HG03108 (cell line): Measurements from ENCODE around the gene RHBDL1.

Experiments used
- ATAC-seq: cut with Tn5 transposase; IDR thresholded peaks from one replicate; pipeline ENCODE4 v1.9.1; 2021; ENCODE audit warnings: moderate library complexity; ENCODE audit not compliant: unreplicated experiment

RHBDL1 gene

GRCh38 chr16:716768-717325 lies 41.4 kb downstream of the RHBDL1 start:
- ATAC-seq, result no peak

- no peak for ATAC-seq
These were observed 42.2 kb downstream of the RHBDL1 start for GRCh38 chr16:717450-718245.

GRCh38 chr16:718389-718788 lies 42.9 kb downstream of the RHBDL1 start:
- ATAC-seq, result no peak

- no peak for ATAC-seq
These were observed 43.5 kb downstream of the RHBDL1 start for GRCh38 chr16:718922-719321.

- no peak for ATAC-seq
These were observed 44.5 kb downstream of the RHBDL1 start for GRCh38 chr16:719815-720446.

- ATAC-seq, result no peak
These were observed 45.0 kb downstream of the RHBDL1 start for GRCh38 chr16:720447-720989.

- peak; percentile 59 for ATAC-seq
These were observed 45.7 kb downstream of the RHBDL1 start, which contains the start of gene ANTKMT for GRCh38 chr16:720990-721764. ANTKMT (plus strand) TSS chr16:721146; CDS start chr16:721275, 129 bp downstream.

GRCh38 chr16:721765-722540 lies 46.5 kb downstream of the RHBDL1 start:
- no peak for ATAC-seq

- ATAC-seq, result no peak
These were observed 47.6 kb downstream of the RHBDL1 start for GRCh38 chr16:722835-723633.

GRCh38 chr16:723695-724094 lies 48.2 kb downstream of the RHBDL1 start:
- ATAC-seq, result no peak

GRCh38 chr16:724188-725040 lies 48.9 kb downstream of the RHBDL1 start:
- no peak for ATAC-seq

GRCh38 chr16:725041-725376 lies 49.5 kb downstream of the RHBDL1 start:
- no peak for ATAC-seq

- no peak for ATAC-seq
These were observed 50.2 kb downstream of the RHBDL1 start for GRCh38 chr16:725463-726187.

- no peak for ATAC-seq
These were observed 50.6 kb downstream of the RHBDL1 start for GRCh38 chr16:726188-726437.

- ATAC-seq, result no peak
These were observed 51.2 kb downstream of the RHBDL1 start, which contains the start of the genes CCDC78 and HAGHL for GRCh38 chr16:726438-727290. CCDC78 (minus strand) TSS chr16:726443; CDS start chr16:726367, 76 bp downstream. HAGHL (plus strand) TSS chr16:727106; CDS start chr16:727510, 404 bp downstream.

- ATAC-seq, result no peak
These were observed 52.0 kb downstream of the RHBDL1 start for GRCh38 chr16:727291-727977.
